Stimulated activated naive CD8-positive, alpha-beta T cell treated with anti-CD3 and anti-CD28 coated beads, Interleukin-15, amount 100 ng/mL, for 72 hours (primary cell): ENCODE results near the gene IFT27.

ENCODE experiments used
- ATAC-seq: fragments of 150-1000 bp; cut with Tn5 transposase; 2 replicates; pipeline ENCODE4 v1.10.0; 2021; ENCODE audit warnings: mild to moderate bottlenecking, moderate library complexity
- DNase-seq, 2 donors: peaks; one replicate each; pipeline ENCODE4 v3.0.0; 2021 to 2022
- H3K27ac Mint-ChIP-seq, 2 donors: one replicate each; pipeline ENCODE4 v1.8.0; 2022; ENCODE audit warnings: mild to moderate bottlenecking in 2 of 2, mixed read lengths in 2 of 2, moderate library complexity in 2 of 2
- H3K27me3 Mint-ChIP-seq: one replicate; pipeline ENCODE4 v1.8.0; 2022; ENCODE audit warnings: mixed read lengths
- H3K4me1 Mint-ChIP-seq: one replicate; pipeline ENCODE4 v1.8.0; 2022; ENCODE audit warnings: mild to moderate bottlenecking, mixed read lengths
- H3K4me3 Mint-ChIP-seq, 2 donors: one replicate each; pipeline ENCODE4 v1.8.0; 2022; ENCODE audit warnings: mild to moderate bottlenecking in 2 of 2, mixed read lengths in 2 of 2, moderate library complexity in 1 of 2
- H3K9me3 Mint-ChIP-seq, 2 donors: one replicate each; pipeline ENCODE4 v1.8.0; 2022; ENCODE audit warnings: mixed read lengths in 2 of 2

IFT27 gene

DNA sequence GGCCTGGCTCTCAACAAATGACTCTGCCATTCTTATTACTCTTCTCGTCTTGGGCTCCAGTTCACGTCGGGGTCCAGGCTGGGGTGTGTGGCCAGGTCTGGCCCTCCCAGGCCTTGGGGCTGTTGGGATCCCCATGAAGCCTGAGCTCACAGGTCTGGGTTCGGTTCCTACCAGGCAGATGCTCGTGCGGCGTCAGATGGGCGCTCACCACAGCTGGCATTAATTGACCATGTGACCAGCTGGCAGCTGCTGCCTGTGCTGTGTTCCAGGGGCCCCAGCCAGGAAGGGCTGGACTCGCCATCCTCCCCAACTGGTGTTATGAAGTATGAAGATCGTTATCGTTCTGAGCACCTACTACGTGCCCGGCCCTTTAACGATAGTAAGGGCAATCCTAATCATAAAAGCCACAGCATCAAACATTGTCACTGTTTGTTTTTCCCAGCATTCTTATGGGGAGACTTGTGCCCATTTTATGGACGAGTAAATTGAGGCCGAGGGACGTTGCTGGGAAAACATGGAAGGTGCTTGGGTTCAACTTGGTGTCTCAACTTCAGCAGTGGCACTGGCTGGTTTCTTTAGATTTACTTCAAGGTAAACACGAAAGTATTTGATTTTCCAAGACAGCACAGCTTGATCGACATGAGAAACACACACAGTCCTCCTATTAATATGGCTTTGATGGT, 45.6 kb downstream of the IFT27 start:
- no peak for DNase-seq
- H3K9me3 Mint-ChIP-seq = no peaks in the 10 kb centered on the region
- H3K27ac Mint-ChIP-seq = peak overlapping the region in 1 of 2 donors; percentile 15
- ATAC-seq = no peak
- H3K4me3 Mint-ChIP-seq = no peak overlapping the region
- peaks cover 30% of the 10 kb centered on the region for H3K27me3 Mint-ChIP-seq
- H3K4me1 Mint-ChIP-seq = no peaks in the 10 kb centered on the region

DNA sequence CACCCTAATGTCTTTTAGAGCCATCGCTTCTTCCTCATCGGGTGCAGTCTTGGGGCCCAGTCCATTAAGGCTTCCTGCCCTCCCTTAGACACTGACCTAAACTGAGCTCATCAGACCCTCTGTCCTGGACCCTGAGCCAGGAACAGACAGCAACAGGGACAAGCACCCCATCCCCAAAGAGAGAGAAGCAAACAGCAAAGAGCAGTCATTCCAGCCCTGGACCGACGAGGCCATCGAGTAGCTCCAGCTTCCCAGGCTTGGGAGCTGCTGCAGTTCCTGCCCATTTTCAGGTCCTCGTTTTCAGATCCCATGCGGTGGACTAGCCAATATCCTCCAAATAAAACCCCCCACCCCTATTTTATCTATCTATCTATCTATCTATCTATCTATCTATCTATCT, 46.6 kb downstream of the IFT27 start:
- Mint-ChIP-seq H3K27me3 (peaks cover 38% of the 10 kb centered on the region), H3K4me1 (no peaks in the 10 kb centered on the region), H3K27ac (no peak overlapping the region), H3K4me3 (no peak overlapping the region), H3K9me3 (no peaks in the 10 kb centered on the region)
- DNase-seq (no peak), ATAC-seq (no peak)

DNA sequence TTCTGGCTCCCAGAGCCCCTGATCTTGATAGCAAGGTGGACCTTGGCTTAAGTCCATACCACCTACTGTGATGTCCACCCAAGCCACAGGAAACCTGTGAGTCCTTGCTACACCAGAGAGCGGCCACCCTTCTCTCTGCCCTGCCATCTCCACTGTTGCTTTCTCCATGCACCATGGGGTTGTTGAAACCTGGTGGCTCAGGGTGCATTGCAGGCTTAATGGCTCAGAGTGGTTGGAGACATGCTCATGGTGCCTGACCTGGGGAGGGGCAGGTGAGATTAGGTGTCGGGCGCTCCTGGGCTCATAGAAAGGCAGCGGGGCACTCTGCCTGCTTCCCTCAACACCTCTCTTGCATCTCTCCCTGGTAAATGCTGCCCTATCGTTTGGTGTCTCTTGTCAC, 47.4 kb downstream of the IFT27 start:
- H3K4me3 Mint-ChIP-seq = no peak overlapping the region
- H3K4me1 Mint-ChIP-seq = no peaks in the 10 kb centered on the region
- peaks cover 37% of the 10 kb centered on the region for H3K27me3 Mint-ChIP-seq
- DNase-seq = no peak
- no peak for ATAC-seq
- H3K27ac Mint-ChIP-seq = no peak overlapping the region
- no peaks in the 10 kb centered on the region for H3K9me3 Mint-ChIP-seq

DNA sequence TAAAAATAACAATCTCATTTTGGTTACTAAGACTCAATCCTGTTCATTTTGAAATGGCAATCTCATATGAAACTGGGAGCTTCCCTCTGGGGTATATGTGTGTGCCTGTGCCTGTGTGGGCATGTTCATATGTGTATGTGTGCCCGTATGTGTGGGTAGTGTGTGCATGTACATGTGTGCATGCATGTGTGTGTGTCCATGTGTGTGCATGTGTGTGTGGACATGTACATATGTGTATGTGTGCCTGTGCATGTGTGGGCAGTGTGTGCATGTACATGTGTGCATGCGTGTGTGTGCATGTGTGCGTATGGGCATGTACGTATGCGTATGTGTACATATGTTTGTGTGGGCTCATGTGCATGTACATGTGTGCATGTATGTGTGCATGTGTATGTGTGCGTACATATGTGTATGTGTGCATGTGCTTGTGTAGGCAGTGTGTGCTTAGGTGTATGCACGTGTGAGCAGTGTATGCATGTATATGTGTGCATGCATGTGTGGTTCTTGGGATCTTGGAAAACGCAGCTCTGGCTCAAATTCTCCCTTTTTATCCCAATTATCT, 47.9 kb downstream of the IFT27 start:
- DNase-seq (no peak), ATAC-seq (no peak)
- Mint-ChIP-seq H3K4me3 (no peak overlapping the region), H3K27ac (no peak overlapping the region), H3K4me1 (no peaks in the 10 kb centered on the region), H3K9me3 (no peaks in the 10 kb centered on the region), H3K27me3 (peaks cover 37% of the 10 kb centered on the region)

DNA sequence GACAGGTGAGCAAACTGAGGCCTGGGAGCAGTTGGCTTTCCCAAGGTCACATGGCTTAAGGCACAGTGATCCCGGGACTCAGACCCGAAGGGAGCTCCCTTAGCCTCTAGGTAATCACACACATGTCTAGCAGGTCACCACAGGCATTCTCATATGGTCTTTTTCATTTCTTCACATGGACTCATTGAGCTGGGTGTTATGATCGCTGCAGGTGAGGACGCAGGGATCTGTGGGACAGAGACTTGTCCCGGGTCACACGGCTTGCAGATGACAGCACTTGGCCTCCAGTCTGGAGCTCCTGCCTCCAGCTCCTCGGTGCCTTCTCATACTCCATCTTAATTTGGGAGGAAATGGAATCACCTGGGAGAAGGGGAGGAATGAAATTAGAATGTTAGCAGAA, 48.8 kb downstream of the IFT27 start:
- ATAC-seq (no peak), DNase-seq (no peak)
- H3K4me3 Mint-ChIP-seq = no peak overlapping the region
- H3K9me3 Mint-ChIP-seq = no peaks in the 10 kb centered on the region
- no peaks in the 10 kb centered on the region for H3K4me1 Mint-ChIP-seq
- H3K27ac Mint-ChIP-seq = no peak overlapping the region
- H3K27me3 Mint-ChIP-seq = peaks cover 37% of the 10 kb centered on the region

DNA sequence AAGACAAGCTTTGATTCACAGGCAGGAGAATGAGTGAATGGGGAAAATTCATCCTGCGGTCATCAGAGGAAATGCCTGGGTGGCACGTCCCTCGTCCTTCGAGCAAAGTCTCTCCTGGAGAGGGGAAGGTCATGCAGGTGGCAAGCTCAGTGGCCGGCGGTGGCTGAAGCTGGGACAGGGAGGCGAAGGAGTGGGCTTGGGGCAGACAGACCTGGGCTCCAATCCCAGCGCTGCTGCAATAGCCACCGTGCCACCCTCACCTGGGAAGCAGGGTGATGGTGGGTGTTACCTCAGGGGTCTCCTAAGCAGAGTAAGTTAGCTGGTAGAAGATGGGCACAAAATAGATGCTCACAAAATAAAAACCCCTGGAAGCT, 49.9 kb downstream of the IFT27 start:
- Mint-ChIP-seq H3K27me3 (peaks cover 44% of the 10 kb centered on the region), H3K9me3 (no peaks in the 10 kb centered on the region), H3K4me3 (no peak overlapping the region), H3K27ac (no peak overlapping the region), H3K4me1 (no peaks in the 10 kb centered on the region)
- DNase-seq = no peak
- ATAC-seq = no peak

DNA sequence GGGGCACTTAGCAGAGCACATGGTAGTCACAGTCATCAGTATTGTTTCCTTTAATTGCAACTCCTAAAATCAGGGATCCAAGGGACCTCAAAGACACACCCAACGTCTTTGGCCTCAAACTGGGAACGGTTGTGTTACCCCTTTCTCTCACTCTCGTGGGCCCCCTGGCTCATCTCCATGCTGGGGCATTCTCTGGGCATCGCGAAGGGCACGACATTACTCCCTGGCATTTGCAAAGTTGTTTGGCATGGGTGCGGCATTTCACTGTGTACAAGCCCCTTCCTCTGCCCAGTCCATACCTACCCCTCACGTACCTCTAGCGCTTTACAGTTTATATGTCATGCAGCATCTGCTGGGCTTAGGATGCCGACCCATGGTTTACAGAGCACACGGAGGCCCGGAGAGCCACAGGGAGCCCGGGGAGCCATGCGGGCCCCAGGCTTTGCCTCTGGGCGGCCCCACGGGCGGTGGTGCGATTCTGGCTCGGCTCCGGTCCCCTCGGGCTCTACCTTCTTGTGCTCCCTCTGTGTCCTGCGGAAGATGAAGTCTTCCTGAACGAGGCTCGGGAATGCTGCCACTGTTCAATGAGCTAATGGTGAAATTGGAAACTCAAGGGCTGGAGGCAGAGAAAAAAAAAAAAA, 50.4 kb downstream of the IFT27 start:
- Mint-ChIP-seq H3K4me3 (no peak overlapping the region), H3K4me1 (no peaks in the 10 kb centered on the region), H3K9me3 (no peaks in the 10 kb centered on the region), H3K27ac (no peak overlapping the region), H3K27me3 (peaks cover 49% of the 10 kb centered on the region)
- ATAC-seq (no peak), DNase-seq (no peak)

DNA sequence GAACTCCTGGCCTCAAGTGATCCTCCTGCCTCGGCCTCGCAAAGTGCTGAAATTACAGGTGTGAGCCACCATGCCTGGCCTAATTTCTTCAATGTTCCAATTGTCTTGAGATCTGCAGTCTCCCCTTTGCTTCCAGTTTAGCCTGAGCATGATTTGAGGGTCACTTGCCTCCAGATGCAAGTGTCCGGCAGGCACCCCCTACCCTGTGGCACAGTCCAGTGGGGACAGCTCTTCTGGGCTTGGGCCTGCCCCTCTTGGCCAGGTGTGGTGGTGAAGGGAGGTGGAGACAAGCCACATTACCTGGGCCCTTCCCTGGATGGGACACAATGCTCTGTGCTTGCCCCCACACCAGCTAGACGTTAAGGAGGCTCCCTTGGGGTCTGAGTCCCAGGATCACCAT, 51.1 kb downstream of the IFT27 start:
- Mint-ChIP-seq H3K4me3 (no peak overlapping the region), H3K27me3 (peaks cover 50% of the 10 kb centered on the region), H3K9me3 (no peaks in the 10 kb centered on the region), H3K4me1 (no peaks in the 10 kb centered on the region), H3K27ac (no peak overlapping the region)
- DNase-seq (no peak), ATAC-seq (no peak)

DNA sequence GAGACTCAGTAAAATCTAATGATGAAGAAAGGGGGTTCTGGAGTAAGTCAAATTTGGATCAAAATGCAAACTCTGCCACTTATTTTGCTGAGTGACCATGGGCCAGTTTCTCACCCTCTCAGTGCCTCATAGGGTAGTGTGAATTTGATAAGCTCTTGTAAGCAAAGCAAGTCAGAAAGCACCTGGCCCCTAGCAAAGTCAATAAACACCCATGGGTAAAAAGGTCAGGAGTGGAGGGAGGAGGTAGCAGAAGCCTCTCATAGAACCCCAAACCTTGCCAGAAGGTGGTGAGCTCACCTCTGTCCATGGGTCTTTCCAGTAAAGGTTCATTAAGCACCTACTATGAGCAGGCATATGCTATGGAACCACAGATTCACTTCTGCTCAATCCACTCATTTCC, 53.9 kb downstream of the IFT27 start:
- Mint-ChIP-seq H3K27ac (peak overlapping the region in 1 of 2 donors; percentile 87), H3K4me3 (no peak overlapping the region), H3K4me1 (no peaks in the 10 kb centered on the region), H3K9me3 (no peaks in the 10 kb centered on the region), H3K27me3 (peaks cover 58% of the 10 kb centered on the region)
- no peak for ATAC-seq
- DNase-seq = no peak

DNA sequence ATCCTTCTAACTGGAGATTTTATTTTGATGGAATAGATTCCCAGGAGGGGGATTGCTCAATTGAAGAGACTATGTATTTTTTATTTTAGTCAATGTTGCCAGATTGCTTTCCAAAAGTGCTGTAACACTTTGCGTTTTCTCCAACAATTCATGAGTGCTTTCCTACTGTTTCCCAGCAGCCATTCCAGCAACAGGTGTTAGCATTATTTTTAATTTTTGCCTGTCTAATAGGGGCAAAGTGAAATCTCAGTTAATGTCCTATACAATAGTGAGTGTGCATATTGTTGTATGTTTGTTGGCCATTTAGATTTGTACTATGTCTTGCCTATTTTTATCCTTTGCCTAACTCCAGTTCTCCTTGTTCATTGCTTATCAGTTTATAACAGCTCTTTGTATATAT, 60.3 kb downstream of the IFT27 start:
- H3K27ac Mint-ChIP-seq = no peak overlapping the region
- H3K4me3 Mint-ChIP-seq = no peak overlapping the region
- no peaks in the 10 kb centered on the region for H3K9me3 Mint-ChIP-seq
- H3K27me3 Mint-ChIP-seq = peaks cover 19% of the 10 kb centered on the region
- H3K4me1 Mint-ChIP-seq = no peaks in the 10 kb centered on the region
- ATAC-seq (no peak), DNase-seq (no peak)

DNA sequence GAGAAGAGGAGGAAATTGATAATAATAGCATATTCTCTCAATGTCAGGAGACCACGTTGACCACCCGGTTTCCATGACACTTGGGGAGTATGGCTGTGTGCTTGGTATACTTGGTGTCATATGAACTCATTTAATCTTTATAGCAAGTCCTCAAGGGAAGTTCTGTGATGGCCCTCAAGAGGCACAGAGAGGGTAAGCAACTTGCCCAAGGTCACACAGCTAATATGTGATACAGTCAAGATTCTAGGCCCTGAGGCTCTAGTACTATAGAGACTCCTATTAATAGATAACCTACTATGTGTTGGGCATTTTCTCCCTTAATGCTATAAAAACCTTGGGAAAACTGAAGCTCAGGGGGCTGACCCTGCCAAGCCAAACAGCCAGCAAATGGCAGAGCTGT, 61.8 kb downstream of the IFT27 start:
- H3K27ac Mint-ChIP-seq = no peak overlapping the region
- H3K4me1 Mint-ChIP-seq = no peaks in the 10 kb centered on the region
- DNase-seq (no peak), ATAC-seq (no peak)
- H3K9me3 Mint-ChIP-seq = no peaks in the 10 kb centered on the region
- no peak overlapping the region for H3K4me3 Mint-ChIP-seq
- H3K27me3 Mint-ChIP-seq = peaks cover 28% of the 10 kb centered on the region

DNA sequence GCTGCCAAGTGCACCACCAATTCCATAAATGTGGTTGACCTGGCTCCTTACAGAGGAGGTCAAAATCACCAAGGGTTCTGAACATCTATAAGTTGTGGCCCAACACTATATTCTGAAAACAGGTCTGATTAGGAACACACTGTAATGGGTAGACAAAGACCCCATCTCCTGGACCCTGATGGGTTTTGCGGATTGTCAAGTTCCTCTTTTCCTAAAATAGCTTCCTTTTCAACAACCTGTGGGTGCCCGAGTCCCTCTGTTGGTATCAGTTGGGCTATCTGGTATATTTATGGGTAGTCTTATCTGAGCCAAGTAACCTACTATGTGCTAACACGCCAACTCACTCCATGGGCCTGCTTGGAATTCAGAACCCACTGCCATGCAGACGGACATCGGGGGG, 62.5 kb downstream of the IFT27 start:
- Mint-ChIP-seq H3K4me3 (no peak overlapping the region), H3K4me1 (no peaks in the 10 kb centered on the region), H3K27me3 (peaks cover 31% of the 10 kb centered on the region), H3K27ac (no peak overlapping the region), H3K9me3 (no peaks in the 10 kb centered on the region)
- no peak for DNase-seq
- ATAC-seq = no peak
